ENCODE results near the gene RPS3. TPM values are rescaled to one million over a fixed set of nuclear protein-coding genes. Genes with fewer than 3 reads are reported as not detected.

Gene RPS3
- polyA plus RNA-seq, 2 of the 4 experiments (the other 2 are of a cell fraction): 3,468 to 3,544 TPM

DNA sequence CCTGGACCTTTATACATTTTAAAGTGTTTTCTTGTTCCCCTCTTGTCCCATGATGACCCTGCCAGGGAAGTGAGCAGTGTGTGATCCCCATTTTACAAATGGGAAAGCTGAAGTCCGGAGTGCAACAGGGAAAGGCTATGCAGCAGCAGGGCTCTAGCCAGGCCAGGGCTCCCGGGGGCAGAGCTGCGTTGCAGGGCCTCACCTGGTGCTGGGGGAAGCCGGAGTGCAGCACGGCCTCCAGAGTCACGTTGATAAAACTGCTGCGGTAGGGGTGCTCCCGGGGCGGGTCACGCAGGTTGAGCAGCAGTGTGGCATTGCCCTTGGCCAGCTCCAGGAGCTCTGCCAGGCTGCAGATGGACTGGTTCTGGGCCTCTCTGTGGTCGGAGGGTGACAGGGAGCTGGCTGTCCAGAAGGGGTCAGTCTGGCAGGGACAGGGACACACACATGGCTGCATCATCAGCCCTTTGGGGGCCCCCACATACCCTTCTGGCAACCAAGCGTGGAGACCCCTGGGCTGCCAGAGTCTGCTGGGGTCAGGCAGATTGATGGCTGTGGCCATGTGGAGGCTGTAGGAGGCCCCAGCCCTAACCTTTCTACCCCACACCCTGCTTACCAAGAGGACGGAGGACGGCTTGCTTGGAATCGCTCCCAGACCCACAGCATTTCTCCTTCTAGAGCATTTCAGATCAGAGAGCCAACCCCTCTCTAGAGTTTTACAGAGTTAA lies 43.0 kb downstream of the RPS3 start:
- Histone ChIP-seq H3K4me2 (no peak overlapping the region), H3K27ac (no peak overlapping the region), H3K9me3 (no peaks in the 10 kb centered on the region), H3K4me1 (peaks cover 10% of the 10 kb centered on the region; the same call in 2 of the 3 replicates), H3K4me3 (no peak overlapping the region)
- FAIRE-seq (no peak), ATAC-seq (no peak), DNase-seq (ENCODE audit: low read depth in 1 of 2, low spot score in 1 of 2) (no peak)
- ChIA-PET POLR2A (no interaction called here), CTCF (interaction anchor here (0.6 to 9.3 kb wide), 11 partner anchors 9 to 1698 kb away, joined by 3 to 432 read pairs (median 7); partner anchors contain the start of genes GDPD5 and KLHL35)
- TF ChIP-seq JUN (IDR thresholded peaks at IDR 0.05) (no peak), MYC (IDR thresholded peaks at IDR 0.05; ENCODE audit: borderline replicate concordance, low read length) (no peak), GATA3 (IDR thresholded peaks at IDR 0.05; ENCODE audit: borderline replicate concordance) (no peak), RNF2 (IDR thresholded peaks at IDR 0.05; ENCODE audit: borderline replicate concordance, low read depth) (no peak), MAFK (IDR thresholded peaks at IDR 0.05; ENCODE audit: partially characterized antibody) (no peak), HEYL (CRISPR knock-in tag; IDR thresholded peaks at IDR 0.05) (no peak), ZNF302 (CRISPR knock-in tag; IDR thresholded peaks at IDR 0.05) (no peak), MAZ (IDR thresholded peaks at IDR 0.05; ENCODE audit: borderline replicate concordance, low read depth, low read length) (no peak), RARB (CRISPR knock-in tag; IDR thresholded peaks at IDR 0.05) (no peak), RCOR1 (IDR thresholded peaks at IDR 0.05; ENCODE audit: low read depth, low read length) (no peak), TFCP2L1 (CRISPR knock-in tag; IDR thresholded peaks at IDR 0.05) (no peak), CHD2 (IDR thresholded peaks at IDR 0.05; ENCODE audit: low read length, partially characterized antibody) (no peak), ZFP36 (IDR thresholded peaks at IDR 0.05; ENCODE audit: borderline replicate concordance, partially characterized antibody) (no peak), CHD4 (IDR thresholded peaks at IDR 0.05; ENCODE audit: borderline replicate concordance) (no peak), HOXB5 (CRISPR knock-in tag; IDR thresholded peaks at IDR 0.05) (no peak), POLR2AphosphoS2 (conservative IDR thresholded peaks at IDR 0.05; ENCODE audit: low read length) (no peak), NFE2L2 (conservative IDR thresholded peaks at IDR 0.05; ENCODE audit: low read length) (no peak), FOSB (CRISPR knock-in tag; IDR thresholded peaks at IDR 0.05) (no peak)
- TF ChIP-seq, protein P1, sequence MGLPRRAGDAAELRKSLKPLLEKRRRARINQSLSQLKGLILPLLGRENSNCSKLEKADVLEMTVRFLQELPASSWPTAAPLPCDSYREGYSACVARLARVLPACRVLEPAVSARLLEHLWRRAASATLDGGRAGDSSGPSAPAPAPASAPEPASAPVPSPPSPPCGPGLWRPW (IDR thresholded peaks at IDR 0.05): no peak
- WGBS (ENCODE audit: missing lambda C conversion rate): 87% methylated on average over 12 of the region's 15 CpGs

DNA sequence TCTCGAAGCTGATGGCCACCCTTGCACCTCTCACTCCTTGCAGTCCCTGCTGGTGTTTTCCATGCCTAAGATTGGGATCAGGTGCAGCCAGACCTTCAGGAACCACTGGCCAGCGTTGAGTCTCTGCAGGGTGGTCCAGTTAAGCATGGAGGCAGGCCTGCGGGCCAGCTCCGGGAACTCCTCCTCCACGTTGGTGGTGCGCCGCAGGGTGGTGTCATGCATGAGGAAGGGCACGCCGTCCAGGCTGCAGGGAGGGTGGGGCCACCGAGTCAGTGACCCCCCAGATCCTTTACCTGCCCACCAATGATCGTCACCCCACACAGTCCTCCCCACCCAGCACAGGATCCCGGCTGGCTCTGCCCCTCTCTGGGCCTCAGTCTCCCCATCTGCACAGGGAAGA lies 43.7 kb downstream of the RPS3 start:
- ChIA-PET CTCF (interaction anchor here (0.6 to 9.3 kb wide), 13 partner anchors 10 to 1697 kb away, joined by 3 to 432 read pairs (median 25); partner anchors contain the start of genes GDPD5 and KLHL35), POLR2A (no interaction called here)
- DNase-seq (ENCODE audit: low read depth in 1 of 2, low spot score in 1 of 2) (no peak), FAIRE-seq (no peak), ATAC-seq (no peak)
- H3K4me3 ChIP-seq: no peak overlapping the region
- no peak overlapping the region for H3K27ac ChIP-seq
- no peak overlapping the region for H3K4me2 ChIP-seq
- H3K9me3 ChIP-seq: no peaks in the 10 kb centered on the region
- TF ChIP-seq ZNF302 (CRISPR knock-in tag; IDR thresholded peaks at IDR 0.05) (no peak), RAD21 (conservative IDR thresholded peaks at IDR 0.05 in 1 of 2, IDR thresholded peaks at IDR 0.05 in 1 of 2) (no peak), GATA3 (IDR thresholded peaks at IDR 0.05; ENCODE audit: borderline replicate concordance) (no peak), MAFK (IDR thresholded peaks at IDR 0.05; ENCODE audit: partially characterized antibody) (no peak), CEBPB (IDR thresholded peaks at IDR 0.05) (no peak), CBX2 (IDR thresholded peaks at IDR 0.05; ENCODE audit: borderline replicate concordance, low read depth) (no peak), HOXA7 (CRISPR knock-in tag; IDR thresholded peaks at IDR 0.05) (no peak), RNF2 (IDR thresholded peaks at IDR 0.05; ENCODE audit: borderline replicate concordance, low read depth) (no peak), RARB (CRISPR knock-in tag; IDR thresholded peaks at IDR 0.05) (no peak), CBX8 (IDR thresholded peaks at IDR 0.05) (no peak), HDAC2 (IDR thresholded peaks at IDR 0.05) (no peak), ZC3H11A (IDR thresholded peaks at IDR 0.05) (no peak)
- TF ChIP-seq, protein P2, sequence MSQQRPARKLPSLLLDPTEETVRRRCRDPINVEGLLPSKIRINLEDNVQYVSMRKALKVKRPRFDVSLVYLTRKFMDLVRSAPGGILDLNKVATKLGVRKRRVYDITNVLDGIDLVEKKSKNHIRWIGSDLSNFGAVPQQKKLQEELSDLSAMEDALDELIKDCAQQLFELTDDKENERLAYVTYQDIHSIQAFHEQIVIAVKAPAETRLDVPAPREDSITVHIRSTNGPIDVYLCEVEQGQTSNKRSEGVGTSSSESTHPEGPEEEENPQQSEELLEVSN (IDR thresholded peaks at IDR 0.05; ENCODE audit: borderline replicate concordance, low read depth): no peak
- WGBS (ENCODE audit: missing lambda C conversion rate): 73% methylated on average over 11 of the region's 12 CpGs
- H3K4me1 ChIP-seq: peaks cover 7% of the 10 kb centered on the region; the same call in 2 of the 3 replicates

Data from A549 (cell line).